Measurements from ENCODE around the gene TWIST2. TPM values are rescaled to one million over a fixed set of nuclear protein-coding genes. Genes with fewer than 3 reads are reported as not detected.

The TWIST2 gene
- total RNA-seq, 1 donor from 2014 or later: 21.8 TPM

- no peak for DNase-seq
Observed at GRCh38 chr2:238939521-238940403, 91.9 kb downstream of the TWIST2 start.

GRCh38 chr2:238940806-238941205 lies 92.9 kb downstream of the TWIST2 start:
- DNase-seq: no peak

GRCh38 chr2:238941262-238941792 lies 93.4 kb downstream of the TWIST2 start:
- no peak for DNase-seq

GRCh38 chr2:238942080-238942725 lies 94.3 kb downstream of the TWIST2 start:
- no peak for DNase-seq

- DNase-seq: no peak
Observed at GRCh38 chr2:238942726-238943300, 94.9 kb downstream of the TWIST2 start.

GRCh38 chr2:238943338-238944067 lies 95.6 kb downstream of the TWIST2 start:
- DNase-seq: no peak

- no peak for DNase-seq
Observed at GRCh38 chr2:238945433-238946150, 97.7 kb downstream of the TWIST2 start.

- DNase-seq: no peak
Observed at GRCh38 chr2:238946318-238947242, 98.7 kb downstream of the TWIST2 start.

- DNase-seq: no peak
Observed at GRCh38 chr2:238947243-238947760, 99.4 kb downstream of the TWIST2 start.

GRCh38 chr2:238947920-238948710 lies 100.2 kb downstream of the TWIST2 start:
- DNase-seq: no peak

- no peak for DNase-seq
Observed at GRCh38 chr2:238948765-238949641, 101.1 kb downstream of the TWIST2 start.

- DNase-seq: no peak
Observed at GRCh38 chr2:238949710-238950345, 101.9 kb downstream of the TWIST2 start.

- no peak for DNase-seq
Observed at GRCh38 chr2:238950551-238950950, 102.7 kb downstream of the TWIST2 start.

GRCh38 chr2:238952261-238952919 lies 104.5 kb downstream of the TWIST2 start:
- no peak for DNase-seq

GRCh38 chr2:238954841-238955591 lies 107.1 kb downstream of the TWIST2 start:
- DNase-seq: no peak

All from tongue (tissue), 2 donors.